Measurements from ENCODE around the gene ATG7. TPM values are rescaled to one million over a fixed set of nuclear protein-coding genes. Genes with fewer than 3 reads are reported as not detected.

ATG7 gene
- total and polyA plus RNA-seq, 4 donors, result 7.4 to 53.8 (median 15.6) TPM

DNA sequence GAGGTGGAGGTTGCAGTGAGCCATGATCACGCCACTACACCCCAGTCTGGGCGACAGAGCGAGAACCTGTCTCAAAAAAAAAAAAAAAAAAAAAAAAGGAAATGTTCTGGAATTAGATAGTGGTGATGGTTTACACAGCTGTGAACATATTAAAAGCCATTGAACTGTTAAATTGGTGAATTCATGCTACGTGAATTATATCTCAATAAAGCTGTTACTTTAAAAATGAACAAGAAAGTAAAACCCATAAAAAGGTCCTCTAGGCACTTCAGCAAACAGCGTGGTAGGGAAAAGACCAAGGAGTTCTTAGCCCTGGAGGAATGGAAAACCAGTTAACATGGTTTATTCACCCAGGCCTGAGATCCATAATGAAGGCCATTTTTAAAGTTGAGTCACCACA, 180.1 kb downstream of the ATG7 start:
- H3K4me3 ChIP-seq (ENCODE audit: low read depth in 1 of 3, low read length in 3 of 3), result no peak overlapping the region
- no peaks in the 10 kb centered on the region for H3K27me3 ChIP-seq (ENCODE audit: control insufficient read depth in 4 of 4, insufficient read depth in 4 of 4, low read length in 3 of 4)
- H3K9ac ChIP-seq (ENCODE audit: low read depth in 1 of 2, low read length in 2 of 2), result no peak overlapping the region
- DNase-seq (ENCODE audit: low spot score), result no peak
- H3K27ac ChIP-seq (ENCODE audit: low read depth in 1 of 2, low read length in 2 of 2), result no peak overlapping the region
- no peaks in the 10 kb centered on the region for H3K4me1 ChIP-seq (ENCODE audit: control insufficient read depth in 4 of 4, insufficient read depth in 4 of 4, low read length in 3 of 4)
- 94% methylated on average over 5 of the region's 5 CpGs for WGBS
- TF ChIP-seq YY1 (IDR thresholded peaks at IDR 0.05) (no peak), EGR1 (IDR thresholded peaks at IDR 0.05; ENCODE audit: low read depth in 2 of 2) (no peak), HNF4G (IDR thresholded peaks at IDR 0.05) (no peak)
- no peaks in the 10 kb centered on the region for H3K36me3 ChIP-seq (ENCODE audit: control insufficient read depth in 4 of 4, insufficient read depth in 3 of 4, low read depth in 1 of 4, low read length in 3 of 4)
- H3K9me3 ChIP-seq (ENCODE audit: control insufficient read depth in 4 of 4, low read length in 3 of 4), result no peaks in the 10 kb centered on the region

GRCh38 chr3:11452885-11453847, 181.0 kb downstream of the ATG7 start:
- Histone ChIP-seq H3K4me1 (ENCODE audit: control insufficient read depth in 4 of 4, insufficient read depth in 4 of 4, low read length in 3 of 4) (no peaks in the 10 kb centered on the region), H3K9ac (ENCODE audit: low read depth in 1 of 2, low read length in 2 of 2) (no peak overlapping the region), H3K36me3 (ENCODE audit: control insufficient read depth in 4 of 4, insufficient read depth in 3 of 4, low read depth in 1 of 4, low read length in 3 of 4) (no peaks in the 10 kb centered on the region), H3K27me3 (ENCODE audit: control insufficient read depth in 4 of 4, insufficient read depth in 4 of 4, low read length in 3 of 4) (no peaks in the 10 kb centered on the region), H3K9me3 (ENCODE audit: control insufficient read depth in 4 of 4, low read length in 3 of 4) (no peaks in the 10 kb centered on the region), H3K27ac (ENCODE audit: low read depth in 1 of 2, low read length in 2 of 2) (no peak overlapping the region), H3K4me3 (ENCODE audit: low read depth in 1 of 3, low read length in 3 of 3) (no peak overlapping the region)
- WGBS, result 92% methylated on average over 14 of the region's 14 CpGs
- no peak for DNase-seq (ENCODE audit: low spot score)
- no peak for TF ChIP-seq NR2F2 (IDR thresholded peaks at IDR 0.05)
- TF ChIP-seq, protein P1, sequence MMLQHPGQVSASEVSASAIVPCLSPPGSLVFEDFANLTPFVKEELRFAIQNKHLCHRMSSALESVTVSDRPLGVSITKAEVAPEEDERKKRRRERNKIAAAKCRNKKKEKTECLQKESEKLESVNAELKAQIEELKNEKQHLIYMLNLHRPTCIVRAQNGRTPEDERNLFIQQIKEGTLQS (IDR thresholded peaks at IDR 0.05), result no peak
- TF ChIP-seq EGR1 (IDR thresholded peaks at IDR 0.05; ENCODE audit: low read depth in 2 of 2), result no peak
- TF ChIP-seq, protein P2, sequence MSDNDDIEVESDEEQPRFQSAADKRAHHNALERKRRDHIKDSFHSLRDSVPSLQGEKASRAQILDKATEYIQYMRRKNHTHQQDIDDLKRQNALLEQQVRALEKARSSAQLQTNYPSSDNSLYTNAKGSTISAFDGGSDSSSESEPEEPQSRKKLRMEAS (IDR thresholded peaks at IDR 0.05), result no peak
- no peak for TF ChIP-seq GABPA (IDR thresholded peaks at IDR 0.05 in 1 of 2, conservative IDR thresholded peaks at IDR 0.05 in 1 of 2)
- no peak for TF ChIP-seq FOXA1 (IDR thresholded peaks at IDR 0.05)
- no peak for TF ChIP-seq JUND (IDR thresholded peaks at IDR 0.05)
- no peak for TF ChIP-seq CTCF (IDR thresholded peaks at IDR 0.05; ENCODE audit: low read depth, low read length, missing input control)
- TF ChIP-seq FOXA2 (IDR thresholded peaks at IDR 0.05), result no peak
- TF ChIP-seq, protein P3, sequence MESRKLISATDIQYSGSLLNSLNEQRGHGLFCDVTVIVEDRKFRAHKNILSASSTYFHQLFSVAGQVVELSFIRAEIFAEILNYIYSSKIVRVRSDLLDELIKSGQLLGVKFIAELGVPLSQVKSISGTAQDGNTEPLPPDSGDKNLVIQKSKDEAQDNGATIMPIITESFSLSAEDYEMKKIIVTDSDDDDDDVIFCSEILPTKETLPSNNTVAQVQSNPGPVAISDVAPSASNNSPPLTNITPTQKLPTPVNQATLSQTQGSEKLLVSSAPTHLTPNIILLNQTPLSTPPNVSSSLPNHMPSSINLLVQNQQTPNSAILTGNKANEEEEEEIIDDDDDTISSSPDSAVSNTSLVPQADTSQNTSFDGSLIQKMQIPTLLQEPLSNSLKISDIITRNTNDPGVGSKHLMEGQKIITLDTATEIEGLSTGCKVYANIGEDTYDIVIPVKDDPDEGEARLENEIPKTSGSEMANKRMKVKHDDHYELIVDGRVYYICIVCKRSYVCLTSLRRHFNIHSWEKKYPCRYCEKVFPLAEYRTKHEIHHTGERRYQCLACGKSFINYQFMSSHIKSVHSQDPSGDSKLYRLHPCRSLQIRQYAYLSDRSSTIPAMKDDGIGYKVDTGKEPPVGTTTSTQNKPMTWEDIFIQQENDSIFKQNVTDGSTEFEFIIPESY (IDR thresholded peaks at IDR 0.05), result no peak
- no peak for TF ChIP-seq SP1 (IDR thresholded peaks at IDR 0.05)

GRCh38 chr3:11455956-11456355, 183.8 kb downstream of the ATG7 start:
- DNase-seq (ENCODE audit: low spot score), result no peak
- H3K27me3 ChIP-seq (ENCODE audit: control insufficient read depth in 4 of 4, insufficient read depth in 4 of 4, low read length in 3 of 4), result no peaks in the 10 kb centered on the region
- no peak overlapping the region for H3K4me3 ChIP-seq (ENCODE audit: low read depth in 1 of 3, low read length in 3 of 3)
- TF ChIP-seq CTCF (IDR thresholded peaks at IDR 0.05; ENCODE audit: low read depth, low read length, missing input control) (no peak), RXRA (IDR thresholded peaks at IDR 0.05) (no peak)
- no peak overlapping the region for H3K27ac ChIP-seq (ENCODE audit: low read depth in 1 of 2, low read length in 2 of 2)
- WGBS, result 94% methylated on average over 5 of the region's 5 CpGs
- H3K9ac ChIP-seq (ENCODE audit: low read depth in 1 of 2, low read length in 2 of 2), result no peak overlapping the region
- no peaks in the 10 kb centered on the region for H3K9me3 ChIP-seq (ENCODE audit: control insufficient read depth in 4 of 4, low read length in 3 of 4)
- no peaks in the 10 kb centered on the region for H3K36me3 ChIP-seq (ENCODE audit: control insufficient read depth in 4 of 4, insufficient read depth in 3 of 4, low read depth in 1 of 4, low read length in 3 of 4)
- H3K4me1 ChIP-seq (ENCODE audit: control insufficient read depth in 4 of 4, insufficient read depth in 4 of 4, low read length in 3 of 4), result no peaks in the 10 kb centered on the region
